ENCODE results near the gene EIF4EBP2.

EIF4EBP2 gene

GRCh38 chr10:70466951-70467350 lies 63.0 kb downstream of the EIF4EBP2 start:
- Histone ChIP-seq H3K79me2 (no peaks in the 10 kb centered on the region), H3K4me3 (ENCODE audit: low read depth, low read length) (no peak overlapping the region), H3K4me2 (ENCODE audit: low read length) (no peak overlapping the region), H3K9me3 (ENCODE audit: control insufficient read depth, low read length) (no peaks in the 10 kb centered on the region), H3K4me1 (no peaks in the 10 kb centered on the region), H2AFZ (no peak overlapping the region), H3K36me3 (ENCODE audit: control insufficient read depth, insufficient read depth, low read length) (no peaks in the 10 kb centered on the region), H3K27me3 (ENCODE audit: control insufficient read depth, insufficient read depth, low read length) (no peaks in the 10 kb centered on the region), H3K27ac (no peak overlapping the region), H3K9ac (no peak overlapping the region)
- TF ChIP-seq CTCF (IDR thresholded peaks at IDR 0.05) = no peak

- no peaks in the 10 kb centered on the region for H3K9me3 ChIP-seq (ENCODE audit: control insufficient read depth, low read length)
- no peak overlapping the region for H3K4me2 ChIP-seq (ENCODE audit: low read length)
- no peak overlapping the region for H3K27ac ChIP-seq
- H3K4me3 ChIP-seq (ENCODE audit: low read depth, low read length) = no peak overlapping the region
- no peaks in the 10 kb centered on the region for H3K36me3 ChIP-seq (ENCODE audit: control insufficient read depth, insufficient read depth, low read length)
- no peaks in the 10 kb centered on the region for H3K27me3 ChIP-seq (ENCODE audit: control insufficient read depth, insufficient read depth, low read length)
- peaks cover 3% of the 10 kb centered on the region for H3K4me1 ChIP-seq
- no peak for TF ChIP-seq CTCF (IDR thresholded peaks at IDR 0.05)
- no peak overlapping the region for H3K9ac ChIP-seq
- H3K79me2 ChIP-seq = no peaks in the 10 kb centered on the region
- no peak overlapping the region for H2AFZ ChIP-seq
Measured at GRCh38 chr10:70472799-70473454, 69.0 kb downstream of the EIF4EBP2 start.

- no peak for TF ChIP-seq CTCF (IDR thresholded peaks at IDR 0.05)
- Histone ChIP-seq H3K4me3 (ENCODE audit: low read depth, low read length) (no peak overlapping the region), H2AFZ (no peak overlapping the region), H3K27me3 (ENCODE audit: control insufficient read depth, insufficient read depth, low read length) (no peaks in the 10 kb centered on the region), H3K79me2 (no peaks in the 10 kb centered on the region), H3K36me3 (ENCODE audit: control insufficient read depth, insufficient read depth, low read length) (no peaks in the 10 kb centered on the region), H3K4me1 (peaks cover 6% of the 10 kb centered on the region), H3K9me3 (ENCODE audit: control insufficient read depth, low read length) (no peaks in the 10 kb centered on the region), H3K4me2 (ENCODE audit: low read length) (no peak overlapping the region), H3K9ac (no peak overlapping the region), H3K27ac (no peak overlapping the region)
Measured at GRCh38 chr10:70474780-70475179, 70.8 kb downstream of the EIF4EBP2 start.

- no peaks in the 10 kb centered on the region for H3K27me3 ChIP-seq (ENCODE audit: control insufficient read depth, insufficient read depth, low read length)
- no peak overlapping the region for H3K9ac ChIP-seq
- H3K36me3 ChIP-seq (ENCODE audit: control insufficient read depth, insufficient read depth, low read length) = no peaks in the 10 kb centered on the region
- H3K4me1 ChIP-seq = peaks cover 6% of the 10 kb centered on the region
- no peaks in the 10 kb centered on the region for H3K9me3 ChIP-seq (ENCODE audit: control insufficient read depth, low read length)
- no peaks in the 10 kb centered on the region for H3K79me2 ChIP-seq
- no peak overlapping the region for H3K27ac ChIP-seq
- H3K4me3 ChIP-seq (ENCODE audit: low read depth, low read length) = no peak overlapping the region
- H3K4me2 ChIP-seq (ENCODE audit: low read length) = no peak overlapping the region
- H2AFZ ChIP-seq = no peak overlapping the region
- TF ChIP-seq CTCF (IDR thresholded peaks at IDR 0.05) = no peak
Measured at GRCh38 chr10:70475661-70476060, 71.7 kb downstream of the EIF4EBP2 start.
